Psoas muscle (tissue), 8 donors: ENCODE results near the gene ZNF180. TPM values are rescaled to one million over a fixed set of nuclear protein-coding genes. Genes with fewer than 3 reads are reported as not detected.
"Not testable (repeated sequence)": the region's sequence is repeated elsewhere in the genome, so short reads cannot be mapped to it uniquely, and the experiment has no call there.

Source experiments
- ATAC-seq, 4 donors: fragments of 200-7000 bp; cut with Tn5 transposase; one replicate each; pipeline ENCODE4 v1.9.1; 2020; ENCODE audit warnings: moderate library complexity in 3 of 4, mild to moderate bottlenecking in 2 of 4
- DNase-seq, 2 donors: peaks; one replicate each; pipeline ENCODE4 v3.0.0-alpha.2; 2020
- H3K27ac ChIP-seq: fragments of 200-600 bp; one replicate; pipeline ENCODE4 v1.8.0; 2022
- H3K27me3 ChIP-seq, 3 donors: fragments of 200-600 bp in 1 of 3; one replicate each; pipeline versions ENCODE4 v1.6.1 to v1.8.0; 2013 to 2022; ENCODE audit warnings: low read length in 2 of 3, mild to moderate bottlenecking in 2 of 3, moderate library complexity in 1 of 3; ENCODE audit not compliant: insufficient read depth in 3 of 3
- H3K36me3 ChIP-seq, 2 donors: fragments of 200-600 bp in 1 of 2; one replicate each; pipeline versions ENCODE4 v1.6.1 to v1.8.0; 2013 to 2022; ENCODE audit warnings: low read depth in 1 of 2, mild to moderate bottlenecking in 1 of 2, moderate library complexity in 1 of 2; ENCODE audit not compliant: insufficient read depth in 1 of 2
- H3K4me1 ChIP-seq: fragments of 200-600 bp; one replicate; pipeline ENCODE4 v1.8.0; 2022
- H3K4me3 ChIP-seq: fragments of 200-600 bp; one replicate; pipeline ENCODE4 v1.8.0; 2022; ENCODE audit warnings: mild to moderate bottlenecking
- H3K9me3 ChIP-seq: fragments of 200-600 bp; one replicate; pipeline ENCODE4 v1.8.0; 2022
- CTCF ChIP-seq: fragments of 200-600 bp; IDR thresholded peaks from one replicate; pipeline ENCODE4 v1.8.0; 2022; ENCODE audit warnings: antibody characterized with exemption
- WGBS, 3 donors: extraction: QIAGEN DNeasy Blood & Tissue Kit; methylation state at CpG; one replicate each; pipeline versions ENCODE4 v1.1.6 to v1.1.7; 2013; 5-methylcytosine and 5-hydroxymethylcytosine counted together
- intact Hi-C, 2 donors: fragments of 100-400 bp; cut with DNase I; formaldehyde crosslinking; loops; one replicate each; pipeline versions ENCODE4 v1.11.0 to v1.14.2; 2022
- polyA plus RNA-seq, 3 donors: library from polyadenylated mRNA; stranded (reverse); fragments of 200-250 nt; gene quantifications; one replicate each; pipeline ENCODE4 v1.2.3, GENCODE V29; 2013
- total RNA-seq, 4 donors: library from RNA; stranded (reverse); fragmentation: NEBNext Ultra II Directional in 2 of 4; extraction: Animal tissue kit (Norgen Biotek cat#: 25700) in 2 of 4; gene quantifications; one replicate each; pipeline versions ENCODE4 v1.2.1 to v1.2.4, GENCODE V29; 2021 to 2023
- donor health status: healthy with polysubstance abuse.
- donor health status: DM: no; HTN: no; CAD: no; lungs with moderate emphysema.
- donor health status: Bipolar disorder and iron deficiency.
- donor health status: healthy.
- donor health status: DM: yes; HTN: yes; CAD: no.
- donor health status: DM: no; HTN: no; CAD: no.
- donor health status: DM: no; HTN: no; CAD: no.
- donor health status: DM: yes; HTN: yes; CAD: no.

The ZNF180 gene
- total and polyA plus RNA-seq, 7 donors, result 1.9 to 3.8 (median 2.6) TPM

GRCh38 chr19:44542671-44543070, 42.3 kb upstream of the ZNF180 start:
- no peak for TF ChIP-seq CTCF
- H3K9me3 ChIP-seq, result no peaks in the 10 kb centered on the region
- H3K36me3 ChIP-seq, result no peaks in the 10 kb centered on the region
- intact Hi-C loops, result no loop called here
- WGBS, 3 donors, result 0% methylated on average over 1 of the region's 1 CpG
- no peaks in the 10 kb centered on the region for H3K4me1 ChIP-seq
- DNase-seq, result no peak
- no peak overlapping the region for H3K4me3 ChIP-seq
- H3K27ac ChIP-seq, result no peak overlapping the region
- ATAC-seq, result no peak
- peaks cover 0 to 6% (median 4%) of the 10 kb centered on the region in 3 donors for H3K27me3 ChIP-seq

- H3K36me3 ChIP-seq, result no peaks in the 10 kb centered on the region
- DNase-seq (no peak), ATAC-seq (no peak)
- H3K27me3 ChIP-seq, result peaks cover 0 to 6% (median 4%) of the 10 kb centered on the region in 3 donors
- no peaks in the 10 kb centered on the region for H3K4me1 ChIP-seq
- no peaks in the 10 kb centered on the region for H3K9me3 ChIP-seq
- H3K27ac ChIP-seq, result no peak overlapping the region
- WGBS, 3 donors, result 74 to 75% (median 75%) methylated on average over 8 of the region's 8 CpGs
- H3K4me3 ChIP-seq, result no peak overlapping the region
- TF ChIP-seq CTCF, result no peak
- intact Hi-C loops, result no loop called here
Measured at GRCh38 chr19:44540736-44541135, 40.4 kb upstream of the ZNF180 start.

- intact Hi-C loops, result no loop called here
- DNase-seq (no peak), ATAC-seq (no peak)
- H3K27ac ChIP-seq, result no peak overlapping the region
- no peak for TF ChIP-seq CTCF
- H3K4me1 ChIP-seq, result no peaks in the 10 kb centered on the region
- H3K9me3 ChIP-seq, result no peaks in the 10 kb centered on the region
- no peak overlapping the region for H3K4me3 ChIP-seq
- peaks cover 0 to 6% (median 2%) of the 10 kb centered on the region in 3 donors for H3K27me3 ChIP-seq
- no peaks in the 10 kb centered on the region for H3K36me3 ChIP-seq
- WGBS, 3 donors, result 74 to 78% (median 78%) methylated on average over 6 of the region's 6 CpGs
Measured at GRCh38 chr19:44539991-44540390, 39.7 kb upstream of the ZNF180 start.

- DNase-seq (no peak), ATAC-seq (no peak)
- no peak overlapping the region for H3K27ac ChIP-seq
- H3K4me3 ChIP-seq, result no peak overlapping the region
- peaks cover 0 to 3% (median 2%) of the 10 kb centered on the region in 3 donors for H3K27me3 ChIP-seq
- no peaks in the 10 kb centered on the region for H3K4me1 ChIP-seq
- no peaks in the 10 kb centered on the region for H3K36me3 ChIP-seq
- no peak for TF ChIP-seq CTCF
- 62 to 66% (median 65%) methylated on average over 11 of the region's 11 CpGs for WGBS, 3 donors
- H3K9me3 ChIP-seq, result no peaks in the 10 kb centered on the region
- intact Hi-C loops, result no loop called here
Measured at GRCh38 chr19:44539236-44539826, 39.0 kb upstream of the ZNF180 start.

- H3K27me3 ChIP-seq, H3K36me3 ChIP-seq: not testable (repeated sequence)
- 43 to 50% (median 47%) methylated on average over 3 of the region's 3 CpGs for WGBS, 3 donors
Measured at GRCh38 chr19:44535361-44535760, 35.0 kb upstream of the ZNF180 start.

More at GRCh38 chr19:44535361-44535760, 35.0 kb upstream of the ZNF180 start:
- H3K9me3 ChIP-seq, H3K27ac ChIP-seq, intact Hi-C loops, H3K4me1 ChIP-seq, DNase-seq, ATAC-seq, H3K4me3 ChIP-seq: not testable (repeated sequence)
